ENCODE results near the gene VPREB3.

GRCh38 chr22:23773483-23774113, 19.4 kb upstream of the VPREB3 start:
- TF ChIP-seq, protein P1, sequence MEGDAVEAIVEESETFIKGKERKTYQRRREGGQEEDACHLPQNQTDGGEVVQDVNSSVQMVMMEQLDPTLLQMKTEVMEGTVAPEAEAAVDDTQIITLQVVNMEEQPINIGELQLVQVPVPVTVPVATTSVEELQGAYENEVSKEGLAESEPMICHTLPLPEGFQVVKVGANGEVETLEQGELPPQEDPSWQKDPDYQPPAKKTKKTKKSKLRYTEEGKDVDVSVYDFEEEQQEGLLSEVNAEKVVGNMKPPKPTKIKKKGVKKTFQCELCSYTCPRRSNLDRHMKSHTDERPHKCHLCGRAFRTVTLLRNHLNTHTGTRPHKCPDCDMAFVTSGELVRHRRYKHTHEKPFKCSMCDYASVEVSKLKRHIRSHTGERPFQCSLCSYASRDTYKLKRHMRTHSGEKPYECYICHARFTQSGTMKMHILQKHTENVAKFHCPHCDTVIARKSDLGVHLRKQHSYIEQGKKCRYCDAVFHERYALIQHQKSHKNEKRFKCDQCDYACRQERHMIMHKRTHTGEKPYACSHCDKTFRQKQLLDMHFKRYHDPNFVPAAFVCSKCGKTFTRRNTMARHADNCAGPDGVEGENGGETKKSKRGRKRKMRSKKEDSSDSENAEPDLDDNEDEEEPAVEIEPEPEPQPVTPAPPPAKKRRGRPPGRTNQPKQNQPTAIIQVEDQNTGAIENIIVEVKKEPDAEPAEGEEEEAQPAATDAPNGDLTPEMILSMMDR (IDR thresholded peaks at IDR 0.05; ENCODE audit: insufficient read depth, low read length, poor library complexity, severe bottlenecking): no peak
- TF ChIP-seq EZH2phosphoT487 (conservative IDR thresholded peaks at IDR 0.05; ENCODE audit: low read length): no peak
